Measurements from ENCODE around the gene KDM1B.

GRCh38 chr6:18209539-18210197 lies 54.4 kb downstream of the KDM1B start:
- no peak for TF ChIP-seq CTCF (IDR thresholded peaks at IDR 0.05)
- no peak for TF ChIP-seq POLR2A (IDR thresholded peaks at IDR 0.05)
- TF ChIP-seq POLR2AphosphoS5 (IDR thresholded peaks at IDR 0.05), result no peak
- no peak for TF ChIP-seq EP300 (IDR thresholded peaks at IDR 0.05)
